Activated CD8-positive, alpha-beta memory T cell treated with anti-CD3 and anti-CD28 coated beads, Interleukin-2, amount 50 U/mL, for 24 hours (primary cell): ENCODE measurements around the gene MCRIP1.

Experiments
- DNase-seq: peaks from one replicate; pipeline ENCODE4 v3.0.0-alpha.2; 2020; ENCODE audit errors: extremely low read depth

Gene MCRIP1

DNA sequence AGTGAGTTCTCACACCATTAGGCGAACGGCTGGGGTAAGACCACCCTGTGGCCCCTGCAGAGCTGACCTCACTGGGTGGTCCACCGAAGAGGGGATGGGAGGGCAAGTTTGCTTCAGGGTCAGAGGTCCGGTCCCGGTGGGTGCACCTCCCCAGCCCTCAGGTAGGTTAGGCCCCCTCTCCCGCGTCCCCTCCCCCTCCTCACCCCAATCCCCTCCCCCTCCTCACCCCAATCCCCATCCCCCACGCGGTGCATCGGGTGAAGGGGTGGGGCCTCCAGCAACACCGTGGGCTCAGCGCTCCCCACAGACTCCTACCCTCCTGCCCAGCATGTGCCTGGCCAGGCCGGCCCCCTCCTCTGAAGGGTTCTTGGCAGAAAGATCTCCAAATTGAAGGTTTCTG is 13.4 kb downstream of the MCRIP1 start:
- no peak for DNase-seq

DNA sequence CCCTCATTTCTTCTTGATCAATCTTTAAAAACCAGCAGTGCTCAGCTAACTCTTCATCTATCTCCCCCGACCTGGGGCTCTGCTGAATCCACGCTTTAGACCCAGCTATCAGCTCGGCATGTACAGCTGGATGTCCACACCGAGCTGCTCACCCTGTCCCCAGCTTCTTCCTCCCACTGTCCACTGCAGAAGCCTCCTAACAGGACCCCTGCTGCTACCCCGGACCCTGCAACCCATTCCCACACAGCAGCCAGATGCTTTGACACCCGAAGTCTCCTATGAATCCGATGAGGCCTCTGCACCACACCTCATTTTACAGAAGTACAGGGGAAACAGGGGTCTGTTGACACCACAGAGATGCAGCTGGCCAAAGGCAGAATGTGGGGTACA is 15.3 kb downstream of the MCRIP1 start:
- DNase-seq = no peak

DNA sequence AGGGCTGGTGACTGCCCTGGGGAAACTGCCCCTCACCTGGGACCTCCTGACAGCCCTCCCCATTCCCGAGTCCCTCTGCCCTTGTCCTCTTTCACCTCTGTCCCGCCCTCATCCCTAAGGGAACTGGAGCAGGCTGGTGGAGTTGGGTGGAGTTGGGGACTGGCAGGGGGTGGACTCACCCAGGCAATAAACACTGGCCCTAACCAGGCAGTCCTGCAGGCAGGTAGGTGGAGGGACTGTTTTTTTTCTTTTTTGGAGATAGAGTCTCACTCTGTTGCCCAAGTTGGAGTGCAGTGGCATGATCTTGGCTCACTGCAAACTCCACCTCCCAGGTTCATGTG is 17.5 kb downstream of the MCRIP1 start:
- DNase-seq = no peak

DNA sequence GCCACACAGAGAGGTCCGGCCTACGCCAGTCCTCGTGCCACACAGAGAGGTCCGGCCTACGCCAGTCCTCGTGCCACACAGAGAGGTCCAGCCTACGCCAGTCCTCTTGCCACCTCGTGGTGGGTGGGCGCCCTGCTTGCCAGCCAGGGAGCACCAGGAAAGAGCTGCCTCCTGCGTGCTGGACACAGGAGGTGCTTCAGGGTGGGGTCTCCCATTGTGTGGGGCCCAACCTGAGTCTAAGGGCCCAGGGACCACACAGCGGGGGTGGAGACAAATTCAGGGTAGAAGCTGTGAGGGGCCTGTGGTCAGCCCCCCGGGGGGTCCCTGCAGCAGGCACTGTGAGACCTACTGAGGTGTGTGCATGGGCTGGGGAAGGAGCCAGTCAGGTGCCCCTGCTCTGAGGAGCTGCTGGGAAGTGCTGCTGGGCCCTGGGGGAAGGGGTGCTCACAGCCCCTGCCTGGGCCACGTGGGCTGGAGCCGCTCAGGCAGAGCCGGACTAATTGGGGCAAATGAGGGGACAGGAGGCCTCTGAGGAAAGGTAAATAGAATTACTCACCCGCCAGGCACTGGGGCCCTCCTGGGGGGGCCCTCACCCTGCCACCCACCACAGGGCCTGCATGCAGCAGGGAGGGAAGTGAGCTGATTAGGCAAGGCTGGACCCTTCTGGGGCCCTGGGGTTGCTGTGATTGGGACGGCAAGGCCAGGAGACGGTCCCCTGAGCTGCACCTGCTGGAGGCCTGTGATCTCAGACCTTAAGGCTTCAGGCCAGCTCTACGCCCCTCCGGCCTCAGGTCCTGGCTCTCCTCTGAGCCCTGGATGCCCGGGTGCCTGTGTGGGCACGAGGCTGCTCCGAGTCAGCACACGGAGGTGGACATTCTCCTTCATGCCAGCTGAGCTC is 18.1 kb downstream of the MCRIP1 start:
- no peak for DNase-seq

DNA sequence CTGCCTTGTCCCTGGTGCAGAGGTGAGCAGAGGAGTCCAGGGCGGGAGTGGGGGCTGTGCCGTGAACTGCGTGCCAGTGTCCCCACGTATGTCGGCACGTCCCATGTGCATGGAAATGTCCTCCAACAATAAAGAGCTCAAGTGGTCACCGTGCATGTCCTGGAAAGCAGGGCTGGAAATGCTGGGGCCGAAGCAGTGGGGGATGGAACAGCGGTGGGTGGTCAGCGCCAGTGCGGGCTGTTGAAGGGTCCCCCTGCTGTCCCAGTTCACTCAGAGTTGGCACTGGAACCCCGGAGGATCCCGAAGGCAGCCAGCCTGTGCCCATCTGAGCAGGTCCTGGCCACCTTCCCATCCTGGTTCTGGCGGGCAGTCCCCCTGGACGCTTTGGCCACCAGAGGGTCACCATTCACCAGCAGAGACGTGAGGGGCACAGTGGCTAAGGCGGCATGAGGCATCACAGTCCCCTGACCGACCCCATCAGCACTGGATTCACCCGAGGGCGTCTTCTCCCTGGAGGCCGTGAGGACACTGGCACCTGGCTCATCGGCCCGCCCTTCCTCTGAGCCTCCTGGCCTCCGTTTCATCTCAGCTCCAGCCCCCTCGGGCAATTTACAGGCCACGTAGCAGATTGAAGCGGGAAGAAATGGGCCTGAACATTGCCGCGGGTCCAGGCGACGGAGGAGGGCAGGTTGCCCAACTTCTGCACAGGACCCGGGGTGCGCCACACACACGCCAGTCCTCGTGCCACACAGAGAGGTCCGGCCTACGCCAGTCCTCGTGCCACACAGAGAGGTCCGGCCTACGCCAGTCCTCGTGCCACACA is 19.0 kb downstream of the MCRIP1 start:
- DNase-seq = no peak

DNA sequence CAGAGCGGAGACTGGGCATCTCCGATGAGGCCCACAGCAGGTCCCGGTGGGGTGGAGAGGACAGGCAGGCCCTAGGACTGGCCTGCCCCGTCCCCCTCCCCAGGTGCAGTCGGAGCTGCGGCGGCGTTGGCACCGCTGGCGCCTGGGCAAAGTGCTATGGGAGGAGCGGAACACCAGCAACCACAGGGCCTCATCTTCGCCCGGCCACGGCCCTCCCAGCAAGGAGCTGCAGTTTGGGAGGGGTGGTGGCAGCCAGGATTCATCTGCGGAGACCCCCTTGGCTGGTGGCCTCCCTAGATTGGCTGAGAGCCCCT is 19.8 kb downstream of the MCRIP1 start:
- no peak for DNase-seq

DNA sequence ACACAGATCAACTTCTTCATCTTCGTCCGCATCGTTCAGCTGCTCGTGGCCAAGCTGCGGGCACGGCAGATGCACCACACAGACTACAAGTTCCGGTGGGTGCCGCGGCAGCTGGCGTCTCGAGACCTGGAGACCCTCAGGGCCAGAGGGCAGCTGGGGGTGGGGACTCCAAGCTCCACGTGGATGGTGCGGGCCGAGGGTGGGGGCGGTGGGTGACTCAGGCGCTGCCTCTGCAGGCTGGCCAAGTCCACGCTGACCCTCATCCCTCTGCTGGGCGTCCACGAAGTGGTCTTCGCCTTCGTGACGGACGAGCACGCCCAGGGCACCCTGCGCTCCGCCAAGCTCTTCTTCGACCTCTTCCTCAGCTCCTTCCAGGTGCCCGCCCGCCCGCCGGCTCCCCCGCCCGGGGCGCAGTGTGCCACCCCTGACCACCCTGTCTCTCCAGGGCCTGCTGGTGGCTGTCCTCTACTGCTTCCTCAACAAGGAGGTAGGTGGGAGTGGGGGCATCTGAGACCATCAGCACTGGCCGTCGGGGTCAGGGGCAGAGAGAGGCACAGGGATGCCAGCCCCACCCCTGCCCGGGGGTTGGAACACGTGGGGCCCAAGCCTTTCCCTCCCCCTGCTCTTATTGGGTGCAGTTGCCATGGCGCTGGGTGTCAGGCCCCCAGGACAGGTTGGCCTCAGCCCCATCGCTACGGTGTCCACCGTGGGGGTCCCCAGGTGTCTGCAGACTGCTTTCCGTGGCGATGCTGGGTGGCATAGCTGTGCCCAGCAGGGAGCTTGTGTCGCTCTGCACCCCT is 20.3 kb downstream of the MCRIP1 start:
- no peak for DNase-seq

DNA sequence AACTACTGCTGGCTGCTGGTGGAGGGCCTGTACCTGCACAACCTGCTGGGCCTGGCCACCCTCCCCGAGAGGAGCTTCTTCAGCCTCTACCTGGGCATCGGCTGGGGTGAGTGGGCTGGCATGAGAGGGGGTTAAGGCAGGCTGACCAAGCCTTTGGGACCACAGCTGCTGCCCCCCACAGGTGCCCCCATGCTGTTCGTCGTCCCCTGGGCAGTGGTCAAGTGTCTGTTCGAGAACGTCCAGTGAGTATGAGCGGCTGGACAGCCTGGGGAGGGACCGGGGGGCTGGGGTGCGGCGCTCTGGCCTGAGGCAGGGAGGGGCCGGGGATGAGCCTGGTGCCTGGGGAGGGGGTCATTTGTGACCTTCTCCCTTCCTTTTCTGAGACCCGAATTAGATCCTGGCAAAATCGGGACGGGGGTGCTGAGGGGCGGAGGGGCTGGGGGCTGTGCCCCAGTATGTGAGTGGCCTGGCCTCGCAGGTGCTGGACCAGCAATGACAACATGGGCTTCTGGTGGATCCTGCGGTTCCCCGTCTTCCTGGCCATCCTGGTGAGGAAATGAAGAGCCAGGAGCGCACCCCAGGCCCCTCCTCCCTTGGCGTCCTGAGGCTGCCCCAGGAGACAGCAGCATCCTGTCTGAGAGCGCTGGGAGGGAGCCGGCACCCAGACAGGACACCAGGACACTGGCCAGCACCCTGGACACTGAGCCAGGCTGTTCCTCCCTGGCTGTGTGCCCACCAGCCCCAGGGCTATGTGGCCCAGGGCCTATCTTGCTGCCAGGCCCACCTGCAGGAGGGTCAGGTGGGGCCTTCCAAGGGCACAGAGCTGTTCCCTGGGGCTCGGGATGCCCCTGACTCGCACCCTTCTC is 21.2 kb downstream of the MCRIP1 start:
- no peak for DNase-seq

DNA sequence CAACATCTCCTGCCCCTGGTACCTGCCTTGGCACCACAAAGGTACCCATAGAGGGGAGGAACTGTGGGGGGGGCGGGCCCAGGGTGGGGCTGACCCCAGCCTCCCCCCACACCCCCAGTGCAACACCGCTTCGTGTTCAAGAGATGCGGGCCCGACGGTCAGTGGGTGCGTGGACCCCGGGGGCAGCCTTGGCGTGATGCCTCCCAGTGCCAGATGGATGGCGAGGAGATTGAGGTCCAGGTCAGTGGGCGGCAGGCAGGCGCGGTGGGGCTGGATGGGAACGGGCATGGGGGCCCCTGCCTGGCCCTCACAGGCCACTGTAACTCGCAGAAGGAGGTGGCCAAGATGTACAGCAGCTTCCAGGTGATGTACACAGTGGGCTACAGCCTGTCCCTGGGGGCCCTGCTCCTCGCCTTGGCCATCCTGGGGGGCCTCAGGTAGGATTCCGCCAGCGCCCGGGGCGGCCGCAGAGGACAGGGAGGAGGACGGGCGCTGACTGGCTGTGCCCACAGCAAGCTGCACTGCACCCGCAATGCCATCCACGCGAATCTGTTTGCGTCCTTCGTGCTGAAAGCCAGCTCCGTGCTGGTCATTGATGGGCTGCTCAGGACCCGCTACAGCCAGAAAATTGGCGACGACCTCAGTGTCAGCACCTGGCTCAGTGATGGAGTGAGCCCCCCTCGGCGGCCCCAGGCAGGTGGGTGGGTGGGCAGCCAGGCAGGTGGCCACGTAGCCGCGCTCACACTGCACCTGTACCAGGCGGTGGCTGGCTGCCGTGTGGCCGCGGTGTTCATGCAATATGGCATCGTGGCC is 22.0 kb downstream of the MCRIP1 start:
- no peak for DNase-seq

DNA sequence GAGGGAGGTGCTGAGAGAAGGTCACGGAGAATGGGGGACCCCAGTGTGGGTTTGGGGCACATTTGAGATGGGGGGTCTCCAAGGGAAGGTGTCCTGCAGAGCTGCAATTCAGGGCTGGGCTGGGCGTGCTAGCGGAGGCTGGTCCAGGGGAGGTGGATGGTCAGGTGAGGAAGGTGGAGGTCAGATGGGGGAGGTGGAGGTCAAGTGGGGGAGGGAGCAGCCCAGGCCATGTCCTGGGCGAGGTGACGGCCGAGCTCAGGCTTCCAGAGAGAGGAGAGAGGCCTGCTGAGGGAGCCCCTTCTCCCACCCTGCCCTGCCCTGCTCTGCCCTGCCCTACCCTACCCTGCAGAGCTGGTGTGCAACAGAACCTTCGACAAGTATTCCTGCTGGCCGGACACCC is 22.6 kb downstream of the MCRIP1 start:
- DNase-seq = no peak

DNA sequence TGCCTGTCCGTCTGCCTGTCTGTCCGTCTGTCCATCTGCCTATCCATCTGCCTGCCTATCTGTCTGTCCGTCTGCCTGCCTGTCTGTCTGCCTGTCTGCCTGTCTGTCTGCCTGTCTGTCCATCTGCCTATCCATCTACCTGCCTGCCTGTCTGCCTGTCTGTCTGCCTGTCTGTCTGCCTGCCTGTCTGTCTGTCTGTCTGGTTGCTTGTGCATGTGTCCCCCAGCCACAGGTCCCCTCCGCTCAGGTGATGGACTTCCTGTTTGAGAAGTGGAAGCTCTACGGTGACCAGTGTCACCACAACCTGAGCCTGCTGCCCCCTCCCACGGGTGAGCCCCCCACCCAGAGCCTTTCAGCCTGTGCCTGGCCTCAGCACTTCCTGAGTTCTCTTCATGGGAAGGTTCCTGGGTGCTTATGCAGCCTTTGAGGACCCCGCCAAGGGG is 23.5 kb downstream of the MCRIP1 start:
- DNase-seq = no peak

DNA sequence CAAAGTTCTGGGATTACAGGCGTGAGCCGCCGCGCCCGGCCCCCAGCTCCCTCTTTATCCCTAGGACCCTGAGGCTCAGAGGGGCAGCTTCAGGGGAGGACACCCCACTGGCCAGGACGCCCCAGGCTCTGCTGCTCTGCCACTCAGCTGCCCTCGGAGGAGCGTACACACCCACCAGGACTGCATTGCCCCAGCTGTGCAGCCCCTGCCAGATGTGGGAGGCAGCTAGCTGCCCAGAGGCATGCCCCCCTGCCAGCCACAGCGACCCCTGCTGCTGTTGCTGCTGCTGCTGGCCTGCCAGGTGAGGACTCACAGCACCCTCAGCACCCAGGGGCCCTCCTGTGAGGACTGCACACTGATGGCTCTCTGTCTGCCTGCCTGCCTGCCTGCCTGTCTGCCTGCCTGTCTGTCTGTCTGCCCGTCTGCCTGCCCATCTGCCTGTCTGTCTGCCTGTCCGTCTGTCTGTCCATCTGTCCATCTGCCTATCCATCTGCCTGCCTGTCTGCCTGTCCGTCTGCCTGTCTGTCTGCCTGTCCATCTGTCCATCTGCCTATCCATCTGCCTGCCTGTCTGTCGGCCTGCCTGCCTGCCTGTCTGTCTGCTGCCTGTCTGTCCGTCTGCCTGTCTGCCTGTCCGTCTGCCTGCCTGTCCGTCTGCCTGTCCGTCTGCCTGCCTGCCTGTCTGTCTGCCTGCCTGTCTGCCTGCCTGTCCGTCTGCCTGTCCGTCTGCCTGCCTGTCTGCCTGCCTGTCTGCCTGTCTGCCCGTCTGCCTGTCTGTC is 24.1 kb downstream of the MCRIP1 start:
- DNase-seq = no peak

DNA sequence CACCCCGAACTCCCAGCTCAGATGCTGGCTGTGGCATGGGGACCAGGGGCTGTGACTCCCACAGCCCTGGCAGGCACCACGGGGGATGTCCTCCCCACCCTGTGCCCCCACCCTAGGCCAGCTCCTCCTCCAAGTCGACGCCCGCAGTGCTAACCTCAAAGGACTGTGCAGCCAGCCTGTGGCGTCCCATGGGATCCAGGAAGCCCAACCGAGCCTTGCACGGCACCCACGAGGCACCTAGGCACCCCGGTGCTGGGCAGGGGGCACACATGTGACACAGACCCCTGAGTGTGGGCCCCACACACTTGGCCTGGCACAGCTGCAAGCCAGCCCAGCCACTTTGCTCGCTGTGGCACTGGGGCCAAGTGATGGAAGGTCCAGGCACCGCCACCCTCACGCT is 25.3 kb downstream of the MCRIP1 start:
- no peak for DNase-seq

DNA sequence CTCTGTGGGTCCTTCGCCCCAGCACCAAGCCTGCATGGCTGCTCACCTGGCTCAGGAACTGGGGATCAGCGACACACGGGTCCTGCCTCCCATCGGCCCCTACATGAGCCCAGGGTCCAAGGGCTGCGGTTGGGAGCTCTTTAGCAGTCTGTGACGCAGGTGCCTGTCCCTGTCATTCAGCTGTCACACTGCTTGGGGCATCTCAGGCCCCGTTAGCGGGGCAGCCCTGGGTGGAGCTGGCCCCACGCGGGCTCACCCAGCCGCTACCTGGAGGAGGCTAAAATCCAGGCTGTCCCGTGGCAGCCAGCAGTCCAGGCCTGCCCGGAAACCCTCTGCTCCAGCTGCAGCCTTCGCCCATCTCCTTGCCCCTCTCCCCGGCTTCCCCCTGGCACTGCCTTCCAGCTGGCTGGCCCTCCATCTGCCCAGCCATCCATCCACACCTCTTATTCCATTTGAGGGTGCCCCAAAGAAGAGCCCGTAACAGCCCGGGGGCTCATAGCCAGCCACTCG is 25.8 kb downstream of the MCRIP1 start:
- no peak for DNase-seq

DNA sequence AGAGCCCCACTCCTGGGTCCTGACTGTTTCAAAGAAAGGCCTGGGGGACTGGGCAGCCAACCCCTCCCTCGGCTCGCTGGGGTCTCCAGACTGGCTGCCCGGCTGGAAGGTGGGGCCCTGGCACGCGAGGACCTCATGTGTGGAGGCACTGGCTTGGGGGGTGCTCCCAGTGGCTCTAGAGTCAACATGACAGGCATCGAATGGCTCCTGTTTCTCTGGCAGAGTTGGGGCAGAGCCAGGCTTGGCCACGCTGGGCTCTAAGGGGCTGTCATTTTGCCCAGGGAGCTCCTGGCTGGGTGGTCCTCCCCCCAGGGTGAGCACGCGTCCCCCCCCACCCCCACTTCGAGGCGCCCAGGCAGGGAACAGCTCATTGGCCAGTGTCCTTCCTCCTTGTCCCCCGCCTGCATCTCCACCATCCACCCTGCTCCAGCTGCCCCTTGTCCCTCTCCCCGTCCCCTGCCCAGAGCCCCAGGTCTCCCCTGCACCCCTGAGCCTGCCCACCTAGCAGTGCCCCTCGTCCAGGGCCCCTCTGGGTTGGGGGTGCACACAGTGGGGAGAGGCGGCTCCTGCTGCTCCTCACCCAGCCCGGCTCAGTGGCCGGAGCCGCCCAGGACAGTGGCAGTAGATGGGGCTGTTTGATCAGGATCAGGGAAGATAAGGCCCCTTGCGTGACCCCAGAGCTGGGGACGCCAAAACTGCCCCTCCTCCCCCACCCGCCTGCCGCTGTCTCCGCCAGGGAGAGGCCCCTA is 26.5 kb downstream of the MCRIP1 start:
- DNase-seq = no peak

DNA sequence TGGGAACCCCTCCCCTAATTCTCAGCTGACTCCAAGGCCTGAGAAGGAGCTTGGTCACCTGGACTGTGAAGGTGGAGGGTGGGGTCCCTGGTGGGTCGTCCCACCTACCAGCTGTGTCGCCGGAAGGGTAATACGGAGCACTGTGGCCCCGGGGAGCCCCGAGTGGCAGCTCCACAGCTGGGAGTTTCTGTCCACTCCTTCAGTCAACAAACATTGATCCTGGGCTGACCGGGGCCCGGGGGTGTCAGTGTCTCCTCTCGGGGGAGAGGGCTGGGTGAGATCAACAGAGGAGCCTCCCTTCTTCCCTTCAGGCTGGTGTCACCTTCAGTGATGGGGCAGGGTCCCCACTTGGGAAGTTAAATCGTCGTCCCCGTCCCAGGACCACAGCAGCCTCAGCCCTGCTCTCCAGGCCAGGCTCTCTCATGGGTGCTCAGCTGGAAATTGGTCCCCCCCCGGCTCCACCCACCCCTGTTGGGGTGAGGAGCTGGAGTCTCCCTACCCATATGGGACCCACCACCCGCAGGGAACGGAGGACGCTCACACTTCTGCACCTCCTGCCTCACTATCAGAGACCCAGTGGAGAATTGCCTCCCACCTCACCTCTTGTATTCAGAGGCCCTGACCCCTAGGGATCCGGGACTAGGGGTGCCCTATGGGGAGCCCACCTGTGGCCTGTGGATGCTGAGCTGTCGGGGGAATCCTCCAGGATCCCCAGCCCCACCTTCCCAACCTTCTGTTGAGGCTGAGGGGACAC is 27.2 kb downstream of the MCRIP1 start:
- no peak for DNase-seq

DNA sequence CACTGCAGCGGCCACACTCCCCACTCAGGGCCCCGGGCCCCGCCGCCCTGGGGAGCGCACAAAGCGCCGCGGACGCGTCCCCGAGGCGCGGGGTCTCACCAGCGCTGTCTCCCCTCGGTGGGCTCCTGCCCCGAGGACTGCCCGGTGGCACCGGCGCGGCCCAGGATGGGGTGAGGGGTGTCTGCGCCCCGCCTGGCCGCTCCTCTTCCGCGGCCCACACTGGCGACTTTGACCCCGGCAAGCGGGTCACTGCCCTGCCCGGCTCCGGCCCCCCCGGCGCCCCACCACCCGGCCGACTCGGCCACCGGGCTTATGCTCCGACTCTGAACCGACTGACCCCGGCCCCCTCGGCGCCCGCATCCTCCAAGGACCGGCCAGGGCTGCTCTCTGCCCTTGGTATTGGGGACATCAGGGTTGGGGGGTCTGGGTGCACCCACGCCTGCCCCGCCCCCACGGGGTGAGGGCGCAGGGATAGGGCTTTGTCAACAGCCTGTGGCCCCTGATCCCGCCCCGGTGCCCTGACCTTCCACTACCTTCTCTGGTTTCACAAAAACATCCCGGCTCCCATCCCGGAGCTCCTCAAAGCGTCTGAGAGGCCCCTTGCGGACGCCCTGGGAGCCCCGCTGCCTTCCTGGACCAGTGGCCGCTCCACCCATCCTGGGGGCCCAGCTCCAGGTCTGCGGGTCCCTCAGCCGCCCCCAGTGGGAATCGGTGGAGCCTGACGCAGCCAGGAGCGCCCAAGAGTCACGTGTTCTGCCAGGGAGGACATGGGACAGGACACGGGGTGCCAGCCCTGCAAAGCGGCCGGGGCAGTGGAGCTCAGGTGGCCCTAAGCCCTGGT is 28.3 kb downstream of the MCRIP1 start:
- no peak for DNase-seq
